H1 (cell line): ENCODE data around the gene PLAU. TPM values are rescaled to one million over a fixed set of nuclear protein-coding genes. Genes with fewer than 3 reads are reported as not detected.

ENCODE experiments used
- BACH1 ChIP-seq: IDR thresholded peaks from 2 replicates; pipeline ENCODE4 v1.6.1; 2012; ENCODE audit warnings: low read length, improper control_type of control experiment
- BRCA1 ChIP-seq: IDR thresholded peaks from 2 replicates; pipeline ENCODE4 v1.6.1; 2012; ENCODE audit warnings: low read depth, low read length, improper control_type of control experiment
- CBX5 ChIP-seq: fragments of 300-800, 300-1000 bp; sonication (generic); IDR thresholded peaks from 2 replicates; pipeline ENCODE4 v1.7.1; 2016; ENCODE audit warnings: antibody characterized with exemption, low read length, low read depth
- EP300 ChIP-seq, 2 experiments: IDR thresholded peaks; 1 replicate in 1 of 2; 2 replicates in 1 of 2; pipeline ENCODE4 v1.6.1; 2011 to 2012; ENCODE audit warnings: low read depth in 2 of 2, low read length in 2 of 2, mild to moderate bottlenecking in 2 of 2, borderline replicate concordance in 1 of 2, inconsistent platforms in 1 of 2, moderate library complexity in 1 of 2
- EZH2 ChIP-seq: fragments of 200-600 bp; sonication (generic); IDR thresholded peaks from 2 replicates; pipeline ENCODE4 v1.7.1; 2012; ENCODE audit warnings: low read depth, mild to moderate bottlenecking, moderate library complexity, low read length, inconsistent platforms; ENCODE audit not compliant: severe bottlenecking
- FOSL1 ChIP-seq: IDR thresholded peaks from 2 replicates; pipeline ENCODE4 v1.6.1; 2011; ENCODE audit warnings: mild to moderate bottlenecking, low read depth, low read length, moderate library complexity; ENCODE audit not compliant: insufficient read depth
- GABPA ChIP-seq: IDR thresholded peaks from 2 replicates; pipeline ENCODE4 v1.6.1; 2011; ENCODE audit warnings: mild to moderate bottlenecking, low read length, moderate library complexity, borderline replicate concordance; ENCODE audit not compliant: insufficient read depth
- KDM1A ChIP-seq: fragments of 200-600, 300-600 bp; sonication (generic); IDR thresholded peaks from 2 replicates; pipeline ENCODE4 v1.7.1; 2016; ENCODE audit warnings: mild to moderate bottlenecking, low read length, borderline replicate concordance
- KDM5A ChIP-seq: fragments of 200-600 bp; IDR thresholded peaks from 2 replicates; pipeline ENCODE4 v1.7.1; 2012; ENCODE audit warnings: mild to moderate bottlenecking, low read length, inconsistent platforms, mixed read lengths
- NANOG ChIP-seq: IDR thresholded peaks from 2 replicates; pipeline ENCODE4 v1.6.1; 2011; ENCODE audit warnings: low read length, low read depth, mild to moderate bottlenecking, inconsistent platforms; ENCODE audit not compliant: insufficient read depth, poor library complexity, severe bottlenecking
- POU5F1 ChIP-seq: IDR thresholded peaks from 2 replicates; pipeline ENCODE4 v1.6.1; 2011; ENCODE audit warnings: low read depth, mild to moderate bottlenecking, low read length, moderate library complexity
- RFX5 ChIP-seq: IDR thresholded peaks from 2 replicates; pipeline ENCODE4 v1.6.1; 2011; ENCODE audit warnings: low read depth, low read length, improper control_type of control experiment, borderline replicate concordance
- RXRA ChIP-seq: IDR thresholded peaks from 2 replicates; pipeline ENCODE4 v1.6.1; 2011; ENCODE audit warnings: low read depth, mild to moderate bottlenecking, low read length, moderate library complexity; ENCODE audit not compliant: insufficient read depth
- SIRT6 ChIP-seq: IDR thresholded peaks from one replicate; pipeline ENCODE4 v1.7.1; 2012; ENCODE audit warnings: low read length, inconsistent platforms
- TAF7 ChIP-seq: optimal IDR thresholded peaks from 2 replicates; pipeline ENCODE3; 2011; ENCODE audit warnings: low read depth, mild to moderate bottlenecking, inconsistent platforms, low read length, moderate library complexity, borderline replicate concordance
- TBP ChIP-seq: IDR thresholded peaks from 2 replicates; pipeline ENCODE4 v1.6.1; 2011; ENCODE audit warnings: low read depth, low read length, improper control_type of control experiment
- TCF12 ChIP-seq: IDR thresholded peaks from 2 replicates; pipeline ENCODE4 v1.6.1; 2011; ENCODE audit warnings: low read depth, mild to moderate bottlenecking, low read length
- ZNF274 ChIP-seq: IDR thresholded peaks from 2 replicates; pipeline ENCODE4 v1.7.0; 2012; ENCODE audit warnings: low read length, borderline replicate concordance; ENCODE audit errors: extremely low read depth
- polyA plus RNA-seq, 7 experiments: library from polyadenylated mRNA; depleted of rRNA in 3 of 7; stranded (reverse) in 5 of 7; unstranded in 2 of 7; fragments of >200 nt in 5 of 7; fragments of 200-250 nt in 2 of 7; gene quantifications; 1 replicate in 5 of 7; 2 replicates in 1 of 7; 4 replicates in 1 of 7; pipeline versions ENCODE4 v1.2.1 to v1.2.3, GENCODE V29; 2011 to 2013; ENCODE audit warnings: missing spikeins in 2 of 7, mixed read lengths in 2 of 7
- total RNA-seq: library from RNA; stranded (reverse); fragmentation: NEBNext Ultra II Directional; extraction: Animal tissue kit (Norgen Biotek cat#: 25700); gene quantifications from 2 replicates; pipeline ENCODE4 v1.2.1, GENCODE V29; 2021
- TF ChIP-seq, protein P1 (sequence below): IDR thresholded peaks from 2 replicates; pipeline ENCODE4 v1.6.1; 2011; ENCODE audit warnings: low read length, improper control_type of control experiment
- TF ChIP-seq, protein P2 (sequence below): IDR thresholded peaks from 2 replicates; pipeline ENCODE4 v1.6.1; 2012; ENCODE audit warnings: inconsistent platforms
- TF ChIP-seq, protein P3 (sequence below): IDR thresholded peaks from 2 replicates; pipeline ENCODE4 v1.6.1; 2011; ENCODE audit warnings: low read depth, mild to moderate bottlenecking, low read length; ENCODE audit not compliant: insufficient read depth

Gene PLAU
- total and polyA plus RNA-seq, 2 of the 8 experiments (the other 6 are each of a cell fraction or from before 2014, with no cell fraction given), result 16.2 to 26.1 TPM

DNA sequence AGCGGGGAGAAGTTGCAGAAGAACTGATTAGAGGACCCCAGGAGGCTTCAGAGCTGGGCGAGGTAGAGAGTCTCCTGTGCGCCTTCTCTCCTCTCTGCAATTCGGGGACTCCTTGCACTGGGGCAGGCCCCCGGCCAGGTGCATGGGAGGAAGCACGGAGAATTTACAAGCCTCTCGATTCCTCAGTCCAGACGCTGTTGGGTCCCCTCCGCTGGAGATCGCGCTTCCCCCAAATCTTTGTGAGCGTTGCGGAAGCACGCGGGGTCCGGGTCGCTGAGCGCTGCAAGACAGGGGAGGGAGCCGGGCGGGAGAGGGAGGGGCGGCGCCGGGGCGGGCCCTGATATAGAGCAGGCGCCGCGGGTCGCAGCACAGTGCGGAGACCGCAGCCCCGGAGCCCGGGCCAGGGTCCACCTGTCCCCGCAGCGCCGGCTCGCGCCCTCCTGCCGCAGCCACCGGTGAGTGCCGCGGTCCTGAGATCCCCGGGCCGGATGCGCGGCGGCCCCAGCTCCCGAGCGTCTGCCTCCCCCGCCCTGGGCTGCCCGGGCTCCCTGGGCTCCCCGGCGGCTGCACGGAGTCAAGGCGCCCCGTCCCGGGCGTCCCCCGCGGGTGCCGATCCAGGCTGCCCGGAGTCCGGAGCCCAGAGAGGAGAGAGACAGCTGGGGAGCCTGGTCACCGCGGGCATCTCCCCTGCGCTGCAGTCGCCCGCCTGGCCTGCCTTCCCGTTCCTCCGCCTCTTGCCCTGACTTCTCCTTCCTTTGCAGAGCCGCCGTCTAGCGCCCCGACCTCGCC, at the start of gene PLAU (continued):
- TF ChIP-seq, protein P1, sequence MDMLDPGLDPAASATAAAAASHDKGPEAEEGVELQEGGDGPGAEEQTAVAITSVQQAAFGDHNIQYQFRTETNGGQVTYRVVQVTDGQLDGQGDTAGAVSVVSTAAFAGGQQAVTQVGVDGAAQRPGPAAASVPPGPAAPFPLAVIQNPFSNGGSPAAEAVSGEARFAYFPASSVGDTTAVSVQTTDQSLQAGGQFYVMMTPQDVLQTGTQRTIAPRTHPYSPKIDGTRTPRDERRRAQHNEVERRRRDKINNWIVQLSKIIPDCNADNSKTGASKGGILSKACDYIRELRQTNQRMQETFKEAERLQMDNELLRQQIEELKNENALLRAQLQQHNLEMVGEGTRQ, result no peak
- TF ChIP-seq BRCA1 (no peak), EP300 (IDR thresholded peaks at IDR 0.05; ENCODE audit: borderline replicate concordance in 1 of 2, low read depth in 2 of 2, low read length in 2 of 2) (no peak), ZNF274 (no peak), RFX5 (no peak), TCF12 (no peak), RXRA (no peak), BACH1 (no peak), TAF7 (no peak), EZH2 (peak; percentile 56), SIRT6 (no peak), NANOG (no peak), FOSL1 (no peak), KDM5A (no peak), GABPA (peak; percentile 71; the same call in 1 of the 2 replicates), KDM1A (0 out of 2 replicates have a peak, but pooled peaks have one; percentile 44), CBX5 (no peak), POU5F1 (no peak), TBP (peak; percentile 43; the same call in 1 of the 2 replicates)
- TF ChIP-seq, protein P2, sequence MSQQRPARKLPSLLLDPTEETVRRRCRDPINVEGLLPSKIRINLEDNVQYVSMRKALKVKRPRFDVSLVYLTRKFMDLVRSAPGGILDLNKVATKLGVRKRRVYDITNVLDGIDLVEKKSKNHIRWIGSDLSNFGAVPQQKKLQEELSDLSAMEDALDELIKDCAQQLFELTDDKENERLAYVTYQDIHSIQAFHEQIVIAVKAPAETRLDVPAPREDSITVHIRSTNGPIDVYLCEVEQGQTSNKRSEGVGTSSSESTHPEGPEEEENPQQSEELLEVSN, result 0 out of 2 replicates have a peak, but pooled peaks have one; percentile 16
- TF ChIP-seq, protein P3, sequence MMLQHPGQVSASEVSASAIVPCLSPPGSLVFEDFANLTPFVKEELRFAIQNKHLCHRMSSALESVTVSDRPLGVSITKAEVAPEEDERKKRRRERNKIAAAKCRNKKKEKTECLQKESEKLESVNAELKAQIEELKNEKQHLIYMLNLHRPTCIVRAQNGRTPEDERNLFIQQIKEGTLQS, result no peak
